Stimulated activated CD4-positive, alpha-beta T cell treated with anti-CD3 and anti-CD28 coated beads, Interleukin-12 subunit alpha, Interleukin-12 subunit beta, amount 100 ng/mL, for 24 hours (primary cell): ENCODE measurements around the gene TMC2.

ENCODE experiments used
- DNase-seq, 2 experiments: peaks; one replicate each; pipeline ENCODE4 v3.0.0-alpha.2; 2020; ENCODE audit warnings: low read depth in 2 of 2

TMC2 gene

DNA sequence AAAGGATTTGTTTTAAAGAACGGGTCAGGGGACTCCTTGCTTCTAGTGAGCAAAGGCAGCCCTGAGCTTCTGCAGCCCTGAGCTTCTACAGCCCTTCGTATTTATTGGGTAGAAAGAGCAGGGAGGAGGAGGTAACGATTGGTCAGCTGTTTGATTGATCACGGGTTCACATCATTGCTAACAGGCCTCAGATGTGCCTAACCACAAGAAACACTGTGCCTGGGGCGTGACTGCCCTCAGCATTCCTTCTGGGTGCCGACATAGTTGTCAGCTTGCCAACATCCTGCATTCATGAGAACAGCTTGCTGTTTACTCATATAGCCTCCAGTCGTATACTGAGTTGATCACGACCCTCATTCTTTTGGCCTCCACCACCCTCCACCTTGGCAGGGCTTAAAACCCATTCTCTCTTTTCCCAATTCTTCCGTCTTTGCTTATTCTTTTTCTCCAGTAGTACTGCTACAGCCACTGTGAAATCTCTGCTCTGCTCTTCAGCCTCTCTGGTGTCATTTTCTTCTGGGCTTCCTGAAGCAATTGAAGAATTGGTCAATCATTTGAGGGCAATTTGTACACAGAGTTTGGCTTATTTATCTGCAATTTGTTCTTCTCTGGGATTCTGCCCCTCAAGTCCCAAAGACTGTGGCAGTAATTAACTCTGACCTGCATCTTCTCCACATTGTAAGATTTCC, 90.6 kb downstream of the TMC2 start:
- no peak for DNase-seq

DNA sequence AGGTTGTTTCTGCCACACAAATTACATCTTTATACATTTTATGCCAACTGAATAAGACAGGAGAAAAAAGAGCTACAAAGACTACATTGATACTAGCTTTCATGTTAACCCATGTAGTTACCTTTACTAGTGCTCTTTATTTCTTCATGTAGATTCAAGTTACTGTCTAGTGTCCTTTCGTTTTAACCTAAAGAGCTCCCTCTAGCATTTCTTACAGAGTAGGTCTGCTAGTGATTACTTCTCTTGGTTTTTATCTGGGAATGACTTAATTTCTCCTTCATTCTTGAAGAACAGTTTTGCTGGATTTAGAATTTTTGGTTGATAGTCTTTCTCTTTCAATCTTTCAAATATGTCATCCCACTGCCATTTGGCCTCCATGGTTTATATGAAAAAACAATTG, 94.9 kb downstream of the TMC2 start:
- DNase-seq, result no peak

DNA sequence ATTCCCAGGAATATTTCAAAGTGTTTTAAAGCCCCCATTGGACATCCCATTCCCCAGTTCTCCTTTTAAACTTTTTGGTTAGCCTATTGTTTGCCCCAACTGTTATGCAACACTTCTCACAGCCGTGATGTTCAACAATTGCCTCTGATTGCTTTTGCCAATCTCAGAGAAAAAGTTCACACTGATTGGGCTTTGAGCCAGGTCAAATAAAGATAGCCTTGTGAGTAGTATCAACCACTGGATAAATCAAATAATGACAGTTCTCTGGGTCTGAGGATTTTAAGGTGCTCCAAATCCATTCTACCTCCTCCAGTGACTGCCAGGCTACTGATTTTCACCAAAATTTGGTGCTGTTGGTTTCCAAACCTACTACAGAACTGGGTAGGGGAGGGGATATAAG, 97.0 kb downstream of the TMC2 start:
- DNase-seq, result no peak

DNA sequence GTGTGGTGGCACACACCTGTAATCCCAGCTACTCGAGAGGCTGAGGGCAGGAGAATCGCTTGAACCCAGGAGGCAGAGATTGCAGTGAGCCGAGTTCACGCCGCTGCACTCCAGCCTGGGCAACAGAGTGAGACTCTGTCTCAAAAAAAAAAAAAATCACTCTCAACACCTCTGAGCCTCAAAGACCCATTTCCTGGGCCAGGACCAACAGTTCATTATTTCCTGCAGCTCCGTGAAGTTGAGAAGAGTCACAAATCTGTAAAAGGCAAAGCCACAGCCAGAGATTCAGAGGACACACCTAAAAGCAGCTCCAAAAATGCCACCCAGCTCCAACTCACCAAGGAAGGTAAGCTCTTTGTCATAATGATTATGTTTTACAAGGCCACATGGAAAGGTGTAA, 100.9 kb downstream of the TMC2 start:
- no peak for DNase-seq

DNA sequence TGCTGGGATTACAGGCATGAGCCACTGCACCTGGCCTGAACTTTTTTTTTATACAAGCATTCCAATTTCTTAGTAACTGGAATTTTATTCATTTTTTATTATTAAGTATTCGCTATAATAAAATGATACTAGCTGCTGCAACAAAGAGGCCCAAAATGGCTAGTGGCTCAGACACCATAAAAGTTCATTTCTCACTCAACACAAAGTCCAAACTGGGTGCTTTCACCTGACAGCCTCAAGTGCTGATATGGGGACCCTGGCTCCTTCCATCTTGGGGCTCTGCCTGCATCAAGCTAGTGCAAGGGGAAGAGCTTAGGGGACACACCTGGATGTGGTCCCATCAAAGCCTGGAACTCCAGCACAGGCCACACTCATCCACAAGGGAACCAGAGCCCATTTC, 103.9 kb downstream of the TMC2 start:
- no peak for DNase-seq

DNA sequence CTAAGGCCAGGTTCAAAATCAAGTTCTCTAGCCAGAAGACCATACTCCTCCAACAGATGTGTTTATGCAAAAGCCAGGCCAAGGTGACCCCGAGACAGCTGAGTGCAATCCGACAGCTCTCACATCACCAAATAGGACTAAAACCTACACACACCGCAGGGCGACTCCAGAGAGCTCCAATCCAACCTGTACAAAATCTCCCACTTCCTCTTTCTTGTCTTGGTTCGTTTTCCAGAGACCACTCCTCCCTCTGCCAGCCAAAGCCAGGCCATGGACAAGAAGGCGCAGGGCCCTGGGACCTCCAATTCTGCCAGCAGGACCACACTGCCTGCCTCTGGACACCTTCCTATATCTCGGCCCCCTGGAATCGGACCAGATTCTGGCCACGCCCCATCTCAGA, 104.5 kb downstream of the TMC2 start:
- DNase-seq, result no peak

DNA sequence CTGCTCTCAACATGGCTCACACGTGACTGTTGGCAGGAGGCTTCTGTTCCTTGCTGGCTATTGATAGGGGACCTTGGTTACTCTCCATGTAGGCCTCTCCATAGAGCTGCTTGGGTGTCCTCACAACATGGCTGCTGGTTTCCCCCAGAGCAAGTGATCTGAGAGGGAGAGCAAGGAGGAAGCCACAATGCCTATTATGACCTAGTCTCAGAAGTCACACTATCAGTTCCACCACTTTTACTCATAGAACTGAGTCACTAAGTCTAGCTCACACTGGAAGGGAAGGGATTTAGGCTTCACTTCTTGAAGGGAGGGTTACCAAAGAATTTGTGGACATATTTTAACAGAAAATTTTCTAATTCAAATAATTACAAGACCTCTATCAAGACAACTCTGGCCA, 107.3 kb downstream of the TMC2 start:
- DNase-seq, result no peak

DNA sequence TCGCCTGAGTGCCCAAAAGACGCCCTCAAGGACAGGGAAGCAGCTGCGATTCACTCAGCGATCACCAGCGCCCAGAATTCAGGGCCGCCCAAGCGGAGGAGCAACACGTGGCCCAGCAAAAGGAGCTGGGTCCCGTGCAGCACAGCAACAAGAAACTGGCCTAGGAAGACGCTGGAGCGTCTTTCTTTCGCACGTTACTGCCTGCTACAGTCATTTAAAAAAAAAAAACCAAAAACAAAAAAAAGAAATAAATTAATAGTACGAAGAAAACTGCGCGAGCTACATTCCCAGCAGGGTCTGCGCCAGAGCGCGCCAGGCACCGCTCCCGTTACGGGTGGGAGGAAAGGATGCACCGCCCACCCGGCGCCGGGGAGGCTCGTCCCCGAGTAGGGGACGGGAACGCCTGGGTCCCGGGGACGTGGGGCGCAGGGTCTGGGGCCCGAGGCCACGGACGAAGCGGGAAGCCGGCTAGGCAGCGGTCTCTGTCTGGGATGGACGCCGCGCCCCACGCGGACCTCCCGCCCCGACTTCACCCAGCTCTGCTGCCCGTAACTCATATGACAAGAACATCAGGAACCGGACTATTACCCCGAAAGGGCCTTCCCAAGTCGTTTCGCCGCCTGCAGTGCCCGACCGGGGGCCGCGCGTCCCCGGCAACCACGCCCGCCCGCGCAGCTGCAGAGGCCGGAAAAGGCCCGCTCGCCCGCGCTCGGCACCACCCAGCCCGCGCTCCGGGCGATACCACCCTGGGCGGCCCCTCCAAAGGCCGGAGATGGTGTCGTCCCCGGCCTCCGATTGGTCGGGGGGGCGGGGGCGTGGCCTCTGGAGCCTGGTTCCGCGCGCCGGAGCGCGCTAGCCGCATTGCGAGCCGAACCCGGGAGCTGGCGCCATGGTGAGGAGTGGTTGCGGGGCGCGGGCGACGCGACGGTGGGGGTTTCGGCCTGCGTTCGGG, 115.7 kb downstream of the TMC2 start, which contains the start of gene NOP56:
TSS of gene NOP56 (plus strand) at position 861 of the 952 bp plus-strand sequence. CDS start at position 890, 29 bp downstream.
- peak; percentile 88 to 92 for DNase-seq

DNA sequence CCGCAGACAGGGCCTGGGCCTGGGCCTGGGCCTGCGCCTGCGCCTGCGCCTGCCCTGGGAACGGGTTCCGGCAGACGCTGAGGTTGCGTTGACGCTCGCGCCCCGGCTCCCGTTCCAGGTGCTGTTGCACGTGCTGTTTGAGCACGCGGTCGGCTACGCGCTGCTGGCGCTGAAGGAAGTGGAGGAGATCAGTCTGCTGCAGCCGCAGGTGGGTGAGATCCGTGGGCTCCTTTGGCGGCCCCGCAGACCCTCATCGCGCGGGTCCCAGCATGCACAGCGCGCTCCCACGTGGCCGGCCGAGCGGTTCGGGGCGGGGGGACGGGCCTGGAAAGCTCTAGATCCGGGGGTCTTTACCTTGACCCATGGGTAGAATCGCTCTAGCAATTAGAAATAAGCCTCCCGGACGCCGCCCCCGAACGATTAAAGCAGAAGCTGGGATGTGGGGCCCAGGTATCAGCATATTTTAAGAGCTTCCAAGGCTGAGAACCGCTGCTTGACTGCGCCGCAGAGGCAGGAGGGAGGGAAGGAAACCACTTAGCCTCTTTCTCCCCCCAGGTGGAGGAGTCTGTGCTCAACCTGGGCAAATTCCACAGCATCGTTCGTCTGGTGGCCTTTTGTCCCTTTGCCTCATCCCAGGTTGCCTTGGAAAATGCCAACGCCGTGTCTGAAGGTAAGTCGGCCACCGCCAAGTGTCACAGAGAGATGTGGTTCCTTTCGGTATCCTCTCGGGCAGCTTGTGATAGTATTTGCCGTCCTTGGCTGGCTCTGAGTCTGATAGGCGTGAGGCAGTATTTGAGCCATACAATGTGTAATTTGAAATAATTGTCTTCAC, 116.6 kb downstream of the TMC2 start:
- no peak for DNase-seq

DNA sequence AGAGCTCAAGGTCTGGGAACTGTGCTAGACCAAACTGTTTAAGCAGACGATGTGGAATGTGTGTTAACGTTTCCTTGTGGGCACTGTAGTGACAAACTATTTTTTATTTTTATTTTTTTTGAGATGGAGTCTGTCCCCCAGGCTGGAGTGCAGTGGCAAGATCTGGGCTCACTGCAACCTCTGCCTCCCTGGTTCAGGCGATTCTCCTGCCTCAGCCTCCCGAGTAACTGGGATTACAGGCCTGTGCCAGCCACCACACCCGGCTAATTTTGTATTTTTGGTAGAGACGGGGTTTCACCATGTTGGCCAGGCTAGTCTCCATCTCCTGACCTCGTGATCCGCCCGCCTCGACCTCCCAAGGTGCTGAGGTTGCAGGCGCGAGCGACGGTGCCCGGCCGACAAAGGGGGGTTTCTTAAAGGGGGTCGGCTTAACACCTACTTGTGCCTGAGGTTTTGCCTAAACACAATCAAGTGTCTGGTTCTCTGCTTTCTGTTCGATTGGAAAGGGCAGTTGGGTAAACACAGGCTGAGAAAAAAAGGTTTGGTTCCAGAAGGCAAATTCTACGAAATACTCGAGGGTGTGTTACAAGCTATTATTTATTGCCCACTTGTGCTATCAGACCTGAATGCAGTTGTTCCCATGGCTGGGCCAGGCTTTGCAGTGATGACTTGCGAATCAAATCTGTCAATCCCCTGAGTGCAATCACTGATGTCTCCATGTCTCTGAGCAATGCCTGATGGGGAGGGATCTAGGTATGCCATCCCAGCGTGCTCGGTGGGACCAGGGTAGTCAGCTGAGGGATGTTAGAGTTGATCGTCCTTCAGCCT, 117.4 kb downstream of the TMC2 start:
- DNase-seq, result no peak

DNA sequence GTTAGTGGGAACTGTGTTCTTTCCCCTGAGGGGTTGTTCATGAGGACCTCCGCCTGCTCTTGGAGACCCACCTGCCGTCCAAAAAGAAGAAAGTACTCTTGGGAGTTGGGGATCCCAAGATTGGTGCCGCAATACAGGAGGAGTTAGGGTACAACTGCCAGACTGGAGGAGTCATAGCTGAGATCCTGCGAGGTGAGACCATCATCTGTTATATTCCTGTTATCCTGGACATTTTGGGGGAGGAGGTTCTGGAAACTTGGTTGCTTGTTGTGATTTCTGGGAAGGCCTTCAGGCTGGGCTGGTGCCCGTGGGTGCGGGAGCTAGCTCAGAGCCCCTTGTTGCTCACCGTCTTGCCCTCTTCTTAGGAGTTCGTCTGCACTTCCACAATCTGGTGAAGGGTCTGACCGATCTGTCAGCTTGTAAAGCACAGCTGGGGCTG, 118.0 kb downstream of the TMC2 start:
- DNase-seq, result no peak

DNA sequence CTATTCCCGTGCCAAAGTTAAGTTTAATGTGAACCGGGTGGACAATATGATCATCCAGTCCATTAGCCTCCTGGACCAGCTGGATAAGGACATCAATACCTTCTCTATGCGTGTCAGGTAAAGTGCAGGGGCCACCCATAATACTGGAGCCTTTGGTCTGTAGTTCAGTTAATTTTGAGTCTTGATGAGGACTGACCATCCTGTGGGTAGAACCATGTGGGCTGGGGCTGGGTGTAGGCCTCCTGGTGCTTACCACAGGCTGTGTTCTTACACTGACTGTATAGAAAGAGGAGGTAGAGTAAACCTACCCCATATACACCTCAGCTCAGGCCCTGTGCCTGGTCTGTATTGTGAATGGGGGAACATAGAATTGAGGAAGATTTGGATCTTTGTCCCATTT, 118.5 kb downstream of the TMC2 start:
- no peak for DNase-seq

DNA sequence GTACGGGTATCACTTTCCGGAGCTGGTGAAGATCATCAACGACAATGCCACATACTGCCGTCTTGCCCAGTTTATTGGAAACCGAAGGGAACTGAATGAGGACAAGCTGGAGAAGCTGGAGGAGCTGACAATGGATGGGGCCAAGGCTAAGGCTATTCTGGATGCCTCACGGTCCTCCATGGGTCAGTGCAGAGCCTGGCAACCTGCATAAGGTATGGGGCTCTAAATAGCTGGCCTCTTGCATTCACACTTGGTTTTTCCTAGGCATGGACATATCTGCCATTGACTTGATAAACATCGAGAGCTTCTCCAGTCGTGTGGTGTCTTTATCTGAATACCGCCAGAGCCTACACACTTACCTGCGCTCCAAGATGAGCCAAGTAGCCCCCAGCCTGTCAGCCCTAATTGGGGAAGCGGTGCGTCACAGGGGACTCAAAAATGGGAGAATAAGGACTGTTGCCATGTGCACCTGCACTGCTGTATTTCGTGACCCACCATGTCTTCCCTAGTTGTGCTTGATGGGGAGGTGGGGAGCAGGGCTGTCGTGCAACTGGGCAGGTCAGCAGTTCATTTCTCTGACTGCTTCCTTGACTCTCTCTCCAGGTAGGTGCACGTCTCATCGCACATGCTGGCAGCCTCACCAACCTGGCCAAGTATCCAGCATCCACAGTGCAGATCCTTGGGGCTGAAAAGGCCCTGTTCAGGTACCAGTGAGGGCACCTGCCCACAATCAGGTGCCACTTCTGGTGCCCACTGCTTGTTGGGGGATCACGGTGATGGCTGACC, 119.2 kb downstream of the TMC2 start:
- DNase-seq, result no peak

DNA sequence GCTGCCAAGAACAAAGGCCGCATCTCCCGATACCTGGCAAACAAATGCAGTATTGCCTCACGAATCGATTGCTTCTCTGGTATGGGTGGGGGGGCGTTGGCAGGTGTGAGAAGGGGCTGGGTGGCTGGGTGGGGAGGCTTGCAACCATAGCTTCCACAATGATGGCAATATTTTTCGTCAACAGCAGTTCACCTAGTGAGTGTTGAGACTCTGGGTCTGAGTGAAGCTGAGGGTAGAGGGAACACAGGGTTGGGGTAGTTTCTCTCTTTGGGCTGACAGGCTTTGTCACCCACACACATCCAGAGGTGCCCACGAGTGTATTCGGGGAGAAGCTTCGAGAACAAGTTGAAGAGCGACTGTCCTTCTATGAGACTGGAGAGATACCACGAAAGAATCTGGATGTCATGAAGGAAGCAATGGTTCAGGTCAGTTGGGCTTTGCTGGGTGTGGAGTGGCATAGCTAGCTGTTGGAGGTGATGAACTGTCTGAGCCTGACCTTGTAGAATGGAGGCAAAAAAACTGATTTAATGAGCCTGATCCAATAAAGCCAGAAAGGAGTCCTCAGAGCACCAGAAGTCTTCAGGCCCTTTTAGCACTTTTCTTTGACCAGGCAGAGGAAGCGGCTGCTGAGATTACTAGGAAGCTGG, 120.2 kb downstream of the TMC2 start:
- no peak for DNase-seq

DNA sequence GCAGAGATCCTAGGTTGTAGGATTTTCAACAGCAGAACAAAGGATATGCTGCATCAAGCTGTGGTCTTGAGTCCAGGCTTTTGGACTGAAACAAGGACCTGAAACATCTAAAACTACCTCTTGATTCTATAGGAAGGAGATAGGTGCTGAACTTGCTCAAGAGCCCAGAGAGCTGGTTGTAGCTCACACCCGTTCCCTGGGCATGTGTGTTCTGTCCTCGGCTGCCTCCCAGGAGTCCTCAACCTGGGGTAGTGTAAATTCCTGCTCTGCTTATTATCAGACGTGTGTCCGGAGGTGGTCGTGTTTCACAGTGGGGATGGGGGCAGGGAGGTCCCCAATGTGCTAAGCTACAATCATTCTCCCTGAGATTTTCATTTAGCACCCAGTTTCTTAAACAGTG, 120.9 kb downstream of the TMC2 start:
- no peak for DNase-seq

DNA sequence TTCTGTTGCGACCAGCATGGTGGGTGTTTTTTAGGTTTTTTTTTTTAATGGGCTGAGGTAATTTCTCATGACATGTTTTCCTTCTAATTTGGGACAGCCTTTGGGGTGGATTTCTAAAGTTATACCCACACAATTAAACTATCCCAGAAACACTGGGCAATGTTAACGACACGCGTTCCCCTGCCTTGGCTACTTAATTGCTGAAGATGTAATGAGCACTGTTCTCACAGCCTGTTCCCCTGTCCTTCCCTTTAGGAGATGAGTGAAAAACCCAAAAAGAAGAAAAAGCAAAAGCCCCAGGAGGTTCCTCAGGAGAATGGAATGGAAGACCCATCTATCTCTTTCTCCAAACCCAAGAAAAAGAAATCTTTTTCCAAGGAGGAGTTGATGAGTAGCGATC, 121.3 kb downstream of the TMC2 start:
- DNase-seq, result no peak

DNA sequence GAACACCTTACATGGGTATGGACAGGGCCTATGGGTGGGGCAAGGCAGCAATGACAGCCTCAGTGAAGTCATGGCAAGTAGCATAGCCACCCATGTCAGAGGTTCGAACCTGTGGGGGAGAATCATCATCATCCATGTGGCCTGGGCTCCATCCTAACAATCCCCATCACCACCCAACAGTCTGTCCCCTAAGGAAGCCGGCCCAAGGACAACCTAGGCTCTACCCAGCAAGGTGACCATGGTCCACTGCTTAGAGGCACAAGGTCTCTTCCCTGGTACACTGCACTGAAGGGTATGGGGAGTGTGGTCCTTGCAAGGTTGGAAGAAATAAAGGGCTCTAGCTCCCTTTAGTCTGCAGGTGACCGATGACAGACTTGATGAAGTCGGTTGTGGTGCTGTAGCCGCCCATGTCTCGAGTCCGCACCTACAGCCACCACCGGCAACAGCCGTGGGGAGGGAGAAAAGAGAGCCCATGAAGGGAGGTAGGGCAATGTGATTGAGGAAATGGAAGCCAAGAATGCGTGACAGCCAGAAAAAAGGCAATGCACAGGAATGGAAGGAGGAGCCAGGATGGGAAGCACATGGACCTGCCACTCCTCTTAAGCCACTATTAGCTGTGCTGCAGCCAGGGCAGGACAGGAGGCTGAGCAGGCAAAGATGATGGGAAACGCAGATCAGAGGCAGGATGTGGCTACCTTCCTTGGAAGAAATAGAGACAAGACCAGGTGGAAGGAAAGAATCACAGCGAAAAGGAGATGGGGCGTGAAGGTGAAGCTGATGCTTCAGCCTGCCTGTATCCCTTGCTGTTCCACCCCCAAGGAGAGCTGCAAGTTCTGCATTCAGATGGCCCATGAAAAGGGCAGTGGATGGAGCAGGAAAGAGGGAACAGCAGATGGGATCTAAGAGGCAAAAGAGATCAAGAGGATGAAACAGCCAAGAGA, 122.3 kb downstream of the TMC2 start:
- no peak for DNase-seq

DNA sequence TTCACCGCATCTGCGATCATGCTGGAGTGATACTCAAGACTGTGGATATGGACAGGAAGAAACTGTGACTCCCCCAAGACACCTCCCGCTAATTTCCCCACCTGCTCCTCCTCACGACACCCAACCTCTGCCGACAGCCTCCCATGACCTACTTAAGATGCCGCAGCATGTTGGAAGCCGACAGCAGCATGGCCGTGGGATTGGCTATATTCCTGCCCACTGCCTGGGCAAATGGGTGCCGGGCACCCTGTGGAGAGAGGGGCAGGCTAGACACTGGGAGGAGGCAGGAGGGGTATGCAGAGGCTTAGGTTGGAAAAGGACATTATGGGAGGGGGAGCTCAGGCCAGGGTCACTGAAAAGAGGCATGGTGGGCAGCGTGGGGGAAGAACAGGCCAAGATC, 123.2 kb downstream of the TMC2 start:
- DNase-seq, result no peak
